K562 (cell line): ENCODE measurements around the gene GAMT. TPM values are rescaled to one million over a fixed set of nuclear protein-coding genes. Genes with fewer than 3 reads are reported as not detected.

Source experiments
- ARID3A ChIP-seq: IDR thresholded peaks from 2 replicates; pipeline ENCODE4 v1.6.1; 2012; ENCODE audit warnings: low read depth, low read length, improper control_type of control experiment, borderline replicate concordance
- DEAF1 ChIP-seq: fragments of 450-650 bp; formaldehyde crosslinking; IDR thresholded peaks from 2 replicates; pipeline ENCODE4 v1.4.0; 2020; ENCODE audit warnings: mild to moderate bottlenecking, moderate library complexity
- DPF2 ChIP-seq: fragments of 450-650 bp; IDR thresholded peaks from 2 replicates; pipeline ENCODE4 v1.6.1; 2016
- GTF3C2 ChIP-seq: IDR thresholded peaks from 3 replicates; pipeline ENCODE4 v1.6.1; 2011; ENCODE audit warnings: borderline replicate concordance, mild to moderate bottlenecking, moderate library complexity; ENCODE audit not compliant: insufficient read length; ENCODE audit errors: extremely low read depth
- MNT ChIP-seq, 2 experiments: fragments of 450-650 bp; conservative IDR thresholded peaks; 2 replicates each; pipeline ENCODE4 v1.6.1; 2017; ENCODE audit warnings: mild to moderate bottlenecking in 2 of 2, moderate library complexity in 2 of 2
- ZBTB40 ChIP-seq, 2 experiments: fragments of 450-650 bp in 1 of 2; sonication (generic) in 1 of 2; formaldehyde crosslinking in 1 of 2; IDR thresholded peaks; 2 replicates each; pipeline versions ENCODE4 v1.7.1 to v1.9.0; 2016 to 2022; ENCODE audit warnings: inconsistent platforms in 1 of 2, mild to moderate bottlenecking in 1 of 2, missing genetic modification reagents in 1 of 2
- ZNF778 ChIP-seq: fragments of 450-650 bp; formaldehyde crosslinking; IDR thresholded peaks from 2 replicates; pipeline ENCODE4 v1.4.0; 2020; ENCODE audit warnings: mild to moderate bottlenecking, moderate library complexity
- polyA plus RNA-seq, 8 experiments: library from polyadenylated mRNA; depleted of rRNA in 4 of 8; stranded (reverse) in 5 of 8; unstranded in 3 of 8; fragments of >200 nt; fragmentation: Nextera tagmentation in 2 of 8; fragmentation: Illumina TruSeq in 1 of 8; extraction: Ambion mirVana in 2 of 8; extraction: Trizol in 1 of 8; gene quantifications; 2 replicates each; pipeline versions ENCODE4 v1.2.1 to v1.2.3, GENCODE V29; 2011 to 2014; ENCODE audit warnings: inconsistent platforms in 1 of 8, missing spikeins in 1 of 8
- total RNA-seq, 7 experiments: library from RNA; depleted of rRNA in 6 of 7; stranded (reverse); fragments of >200 nt in 6 of 7; fragmentation: Illumina TruSeq in 2 of 7; extraction: Trizol in 2 of 7; gene quantifications; 2 replicates each; pipeline versions ENCODE4 v1.2.1 to v1.2.3, GENCODE V29; 2011 to 2021; ENCODE audit warnings: low replicate concordance in 1 of 7

The GAMT gene
- total and polyA plus RNA-seq, 9 of the 15 experiments (the other 6 are each of a cell fraction or from before 2014, with no cell fraction given): 1.3 to 35.3 (median 27.2) TPM

GRCh38 chr19:1438035-1438932 is 36.9 kb upstream of the GAMT start, which contains the start of gene RPS15 (continued):
- TF ChIP-seq ARID3A (no peak), ZBTB40 (IDR thresholded peaks at IDR 0.05) (peak; percentile 90), ZBTB40 (CRISPR knock-in tag; IDR thresholded peaks at IDR 0.05) (no peak), ZNF778 (CRISPR knock-in tag) (no peak), GTF3C2 (no peak), DPF2 (no peak; the same call in 1 of the 2 replicates), MNT (conservative IDR thresholded peaks at IDR 0.05) (peak; percentile 94 to 95), DEAF1 (CRISPR knock-in tag) (no peak)
